ENCODE results near the gene TRAPPC2. TPM values are rescaled to one million over a fixed set of nuclear protein-coding genes. Genes with fewer than 3 reads are reported as not detected.
A peak's percentile ranks its signal among the peaks of the same experiment; 100 is the strongest.

TRAPPC2 gene
- total RNA-seq, 1 donor from 2014 or later, result 21.5 TPM

- Mint-ChIP-seq H3K4me1 (ENCODE audit: unreplicated experiment) (no peaks in the 10 kb centered on the region), H3K27me3 (no peaks in the 10 kb centered on the region), H3K4me3 (no peak overlapping the region), H3K27ac (no peak overlapping the region), H3K36me3 (peaks cover 15% of the 10 kb centered on the region), H3K9me3 (no peaks in the 10 kb centered on the region)
- no peak for TF ChIP-seq CTCF (conservative IDR thresholded peaks at IDR 0.05)
- no peak for DNase-seq (ENCODE audit: extremely low spot score, unreplicated experiment)
Observed at GRCh38 chrX:13716455-13716854, 18.0 kb downstream of the TRAPPC2 start.

DNA sequence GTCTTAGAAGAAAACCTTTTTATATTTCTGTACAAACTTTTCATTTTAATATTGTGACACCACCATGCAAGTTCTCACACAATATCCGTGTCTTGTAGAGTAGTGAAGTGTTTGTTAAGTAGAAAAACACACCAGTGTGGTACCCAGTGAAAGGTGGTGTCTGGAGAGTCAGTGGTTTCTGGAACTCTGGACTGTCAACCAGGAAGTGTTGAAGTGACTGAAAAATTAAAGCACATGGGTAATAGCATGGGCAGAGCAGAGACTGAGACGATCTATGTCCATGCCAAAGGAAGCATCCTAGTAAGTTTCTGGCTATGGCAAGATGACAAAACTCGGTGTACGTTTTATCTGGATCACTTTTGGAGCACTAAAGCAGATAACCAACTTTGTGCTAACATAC lies 23.3 kb downstream of the TRAPPC2 start:
- H3K27ac Mint-ChIP-seq, result no peak overlapping the region
- no peaks in the 10 kb centered on the region for H3K9me3 Mint-ChIP-seq
- peaks cover 12% of the 10 kb centered on the region for H3K36me3 Mint-ChIP-seq
- no peak for DNase-seq (ENCODE audit: extremely low spot score, unreplicated experiment)
- no peaks in the 10 kb centered on the region for H3K4me1 Mint-ChIP-seq (ENCODE audit: unreplicated experiment)
- TF ChIP-seq CTCF (conservative IDR thresholded peaks at IDR 0.05), result no peak
- H3K4me3 Mint-ChIP-seq, result no peak overlapping the region
- no peaks in the 10 kb centered on the region for H3K27me3 Mint-ChIP-seq

- TF ChIP-seq CTCF (conservative IDR thresholded peaks at IDR 0.05), result no peak
- DNase-seq (ENCODE audit: extremely low spot score, unreplicated experiment), result no peak
- Mint-ChIP-seq H3K36me3 (peaks cover 8% of the 10 kb centered on the region), H3K4me1 (ENCODE audit: unreplicated experiment) (no peaks in the 10 kb centered on the region), H3K27ac (no peak overlapping the region), H3K4me3 (no peak overlapping the region), H3K27me3 (no peaks in the 10 kb centered on the region), H3K9me3 (no peaks in the 10 kb centered on the region)
Observed at GRCh38 chrX:13703589-13703988, 30.8 kb downstream of the TRAPPC2 start.

DNA sequence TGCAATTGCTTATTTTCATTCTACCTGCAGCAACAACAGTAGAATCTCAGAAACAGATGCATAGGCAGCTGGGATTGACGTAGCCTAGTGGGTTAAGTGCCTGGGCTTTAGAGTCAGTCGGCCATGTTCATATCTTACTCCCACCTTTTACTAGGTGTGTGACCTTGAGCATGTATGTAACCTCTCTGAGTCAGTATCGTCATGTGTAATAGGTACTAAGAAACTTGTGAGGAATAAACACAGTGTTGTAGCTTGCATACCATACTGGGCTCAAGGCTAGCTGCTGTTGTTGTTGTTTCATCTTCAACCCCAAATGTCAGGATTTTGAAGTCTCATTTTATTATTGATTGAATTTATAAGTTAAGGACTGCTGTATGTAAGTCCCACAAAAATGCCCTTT lies 31.3 kb downstream of the TRAPPC2 start:
- TF ChIP-seq CTCF (conservative IDR thresholded peaks at IDR 0.05), result no peak
- DNase-seq (ENCODE audit: extremely low spot score, unreplicated experiment), result no peak
- Mint-ChIP-seq H3K27me3 (no peaks in the 10 kb centered on the region), H3K4me1 (ENCODE audit: unreplicated experiment) (no peaks in the 10 kb centered on the region), H3K27ac (no peak overlapping the region), H3K9me3 (no peaks in the 10 kb centered on the region), H3K4me3 (no peak overlapping the region), H3K36me3 (peaks cover 8% of the 10 kb centered on the region)

DNA sequence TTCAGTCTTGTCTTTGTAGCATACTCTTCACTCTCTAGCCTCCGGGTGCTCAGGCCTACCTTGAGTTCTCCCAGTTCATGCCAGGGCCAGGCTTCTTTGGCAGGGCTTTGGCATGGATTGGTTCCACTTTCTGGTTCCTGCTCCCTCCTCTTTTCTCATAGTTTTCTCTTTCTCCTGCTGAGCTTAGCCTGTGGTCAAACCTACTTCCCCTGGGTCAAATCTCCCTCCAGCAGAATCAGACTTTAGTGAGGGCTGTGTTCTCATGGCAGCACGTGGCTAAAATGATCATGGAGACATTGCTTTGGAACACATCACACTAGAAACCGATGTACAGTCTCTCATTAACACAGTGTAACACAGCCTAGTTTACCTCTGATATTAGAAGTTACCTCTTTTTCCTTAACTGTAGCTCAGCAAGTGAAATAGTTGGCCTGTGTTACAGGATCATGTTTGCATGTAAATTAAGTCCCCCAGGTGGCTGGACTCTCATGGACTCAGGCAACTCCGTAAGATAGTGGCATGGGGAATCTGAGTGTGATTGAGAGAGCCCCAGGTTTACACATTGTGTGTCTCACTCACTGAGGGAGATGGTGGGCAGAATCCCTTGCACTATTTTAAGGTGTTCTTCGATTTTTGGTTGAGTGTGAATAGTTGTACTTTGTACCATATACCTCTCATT lies 32.2 kb downstream of the TRAPPC2 start:
- Mint-ChIP-seq H3K36me3 (peaks cover 10% of the 10 kb centered on the region), H3K27ac (peak overlapping the region; percentile 10), H3K27me3 (no peaks in the 10 kb centered on the region), H3K4me1 (ENCODE audit: unreplicated experiment) (no peaks in the 10 kb centered on the region), H3K4me3 (no peak overlapping the region), H3K9me3 (no peaks in the 10 kb centered on the region)
- DNase-seq (ENCODE audit: extremely low spot score, unreplicated experiment), result no peak
- no peak for TF ChIP-seq CTCF (conservative IDR thresholded peaks at IDR 0.05)

Measured in type B pancreatic cell (in vitro differentiated cells).